Measurements from ENCODE around the gene SUGCT. TPM values are rescaled to one million over a fixed set of nuclear protein-coding genes. Genes with fewer than 3 reads are reported as not detected.
A peak's percentile ranks its signal among the peaks of the same experiment; 100 is the strongest.

Gene SUGCT
- total and polyA plus RNA-seq, 4 donors, result 2.4 to 5.3 (median 3.3) TPM

- Histone ChIP-seq H3K4me1 (ENCODE audit: control insufficient read depth, insufficient read depth, low read length) (no peaks in the 10 kb centered on the region), H3K4me3 (ENCODE audit: low read depth, low read length) (no peak overlapping the region), H3K27me3 (ENCODE audit: control insufficient read depth, insufficient read depth, low read length) (no peaks in the 10 kb centered on the region), H3K27ac (ENCODE audit: low read depth, low read length) (no peak overlapping the region), H3K9me3 (ENCODE audit: control insufficient read depth, insufficient read depth, low read length) (no peaks in the 10 kb centered on the region), H3K36me3 (ENCODE audit: control insufficient read depth, insufficient read depth, low read length) (no peaks in the 10 kb centered on the region)
- DNase-seq (ENCODE audit: low read depth in 4 of 6, low spot score in 6 of 6), result no peak
- 100% methylated on average over 1 of the region's 2 CpGs for WGBS (ENCODE audit: insufficient coverage)
These were observed 724.3 kb downstream of the SUGCT start for GRCh38 chr7:40859076-40859475.

DNA sequence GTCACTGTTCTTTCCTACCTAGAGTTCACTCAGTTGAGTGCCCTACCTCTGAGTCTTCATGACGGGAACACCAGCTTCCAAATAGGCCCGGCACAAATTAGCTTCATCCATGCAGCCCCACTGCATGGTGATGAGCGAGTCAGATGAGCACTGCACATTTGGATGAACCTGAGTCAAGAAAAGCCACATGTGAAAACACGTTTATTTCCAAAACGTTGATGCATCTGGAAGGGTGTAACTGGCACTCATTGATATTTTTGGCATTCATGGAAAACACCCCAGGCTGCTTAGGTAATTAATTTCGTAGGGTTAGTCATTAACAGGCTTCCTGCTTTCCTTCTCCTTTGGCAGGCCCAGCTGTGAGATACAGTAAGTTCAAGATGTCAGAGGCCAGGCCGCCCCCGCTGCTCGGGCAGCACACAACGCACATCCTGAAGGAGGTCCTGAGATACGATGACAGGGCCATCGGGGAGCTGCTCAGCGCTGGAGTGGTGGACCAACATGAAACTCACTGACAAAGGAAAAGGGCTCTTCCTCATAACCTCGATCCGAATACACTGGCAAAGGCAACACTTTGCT lies 725.2 kb downstream of the SUGCT start:
- WGBS (ENCODE audit: insufficient coverage), result 97% methylated on average over 12 of the region's 15 CpGs
- Histone ChIP-seq H3K36me3 (ENCODE audit: control insufficient read depth, insufficient read depth, low read length) (no peaks in the 10 kb centered on the region), H3K4me1 (ENCODE audit: control insufficient read depth, insufficient read depth, low read length) (no peaks in the 10 kb centered on the region), H3K27me3 (ENCODE audit: control insufficient read depth, insufficient read depth, low read length) (no peaks in the 10 kb centered on the region), H3K27ac (ENCODE audit: low read depth, low read length) (no peak overlapping the region), H3K9me3 (ENCODE audit: control insufficient read depth, insufficient read depth, low read length) (no peaks in the 10 kb centered on the region), H3K4me3 (ENCODE audit: low read depth, low read length) (no peak overlapping the region)
- DNase-seq (ENCODE audit: low read depth in 4 of 6, low spot score in 6 of 6), result no peak

DNA sequence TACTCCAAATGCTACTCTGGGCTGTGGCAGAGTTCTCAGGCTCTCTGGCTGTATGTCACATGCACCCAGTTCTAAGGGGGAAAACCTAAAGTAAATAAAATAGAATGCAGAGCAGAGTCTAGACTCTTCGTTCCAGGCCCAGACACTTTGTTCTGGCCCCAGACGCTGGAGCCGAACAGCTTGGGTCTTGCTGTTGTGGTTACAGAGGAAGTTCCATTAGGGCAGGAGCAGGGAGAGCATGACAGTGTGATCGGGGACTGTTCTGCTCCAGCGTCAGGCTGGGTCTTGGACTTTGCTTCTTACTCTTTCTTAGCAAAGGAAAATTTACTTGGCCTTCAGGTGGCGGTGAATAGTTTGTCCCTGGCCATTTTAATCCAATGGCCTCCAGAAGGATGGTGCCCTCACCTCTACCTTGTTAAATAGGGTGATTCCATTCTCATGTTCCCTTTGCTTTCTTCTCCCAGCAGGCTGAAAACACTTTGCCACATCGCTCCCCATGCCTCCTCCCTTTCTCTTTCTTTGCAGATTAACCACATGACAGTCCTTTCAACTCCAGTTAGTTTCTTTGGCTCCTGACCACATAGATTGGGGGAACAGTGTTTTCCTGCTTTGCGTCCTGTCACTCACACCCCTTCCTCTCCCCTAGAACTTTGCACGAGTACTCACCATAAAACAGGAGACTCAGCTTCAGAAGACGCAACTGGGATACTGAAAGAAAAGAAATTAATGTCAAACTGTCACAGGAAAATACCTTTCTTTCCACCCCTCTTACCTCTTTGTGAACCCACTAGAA lies 730.8 kb downstream of the SUGCT start:
- H3K36me3 ChIP-seq (ENCODE audit: control insufficient read depth, insufficient read depth, low read length), result no peaks in the 10 kb centered on the region
- 60% methylated on average over 6 of the region's 10 CpGs for whole genome bisulfite sequencing (ENCODE audit: insufficient coverage)
- H3K27ac ChIP-seq (ENCODE audit: low read depth, low read length), result no peak overlapping the region
- no peaks in the 10 kb centered on the region for H3K4me1 ChIP-seq (ENCODE audit: control insufficient read depth, insufficient read depth, low read length)
- H3K4me3 ChIP-seq (ENCODE audit: low read depth, low read length), result no peak overlapping the region
- H3K27me3 ChIP-seq (ENCODE audit: control insufficient read depth, insufficient read depth, low read length), result no peaks in the 10 kb centered on the region
- H3K9me3 ChIP-seq (ENCODE audit: control insufficient read depth, insufficient read depth, low read length), result no peaks in the 10 kb centered on the region
- DNase-seq (ENCODE audit: low read depth in 4 of 6, low spot score in 6 of 6), result no peak

- WGBS (ENCODE audit: insufficient coverage), result 67% methylated on average over 5 of the region's 10 CpGs
- DNase-seq (ENCODE audit: low read depth in 4 of 6, low spot score in 6 of 6), result peak in 2 of 6 donors; percentile 20 to 21
- Histone ChIP-seq H3K9me3 (ENCODE audit: control insufficient read depth, insufficient read depth, low read length) (no peaks in the 10 kb centered on the region), H3K4me3 (ENCODE audit: low read depth, low read length) (no peak overlapping the region), H3K27ac (ENCODE audit: low read depth, low read length) (no peak overlapping the region), H3K27me3 (ENCODE audit: control insufficient read depth, insufficient read depth, low read length) (no peaks in the 10 kb centered on the region), H3K4me1 (ENCODE audit: control insufficient read depth, insufficient read depth, low read length) (no peaks in the 10 kb centered on the region), H3K36me3 (ENCODE audit: control insufficient read depth, insufficient read depth, low read length) (no peaks in the 10 kb centered on the region)
These were observed 731.8 kb downstream of the SUGCT start for GRCh38 chr7:40866601-40867000.

DNA sequence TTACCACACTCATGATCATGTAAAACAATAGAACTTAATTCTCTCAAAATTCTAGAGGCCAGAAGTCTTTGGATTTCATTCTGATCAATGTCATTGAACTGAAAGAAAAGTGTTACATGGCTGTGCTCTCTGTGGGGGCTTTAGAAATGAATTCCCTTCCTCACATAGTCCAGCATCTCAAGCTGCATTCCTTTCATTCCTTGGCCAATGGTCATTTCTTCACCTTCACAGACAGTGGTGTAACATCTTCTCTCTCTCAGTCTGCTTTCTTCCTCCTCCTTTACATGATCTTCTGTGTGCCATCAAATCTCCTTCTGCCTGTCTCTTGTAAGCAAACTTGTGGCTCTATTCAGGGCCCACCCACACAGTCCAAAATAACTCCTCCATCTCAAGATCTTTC lies 735.3 kb downstream of the SUGCT start:
- H3K9me3 ChIP-seq (ENCODE audit: control insufficient read depth, insufficient read depth, low read length), result no peaks in the 10 kb centered on the region
- no peaks in the 10 kb centered on the region for H3K36me3 ChIP-seq (ENCODE audit: control insufficient read depth, insufficient read depth, low read length)
- no peaks in the 10 kb centered on the region for H3K27me3 ChIP-seq (ENCODE audit: control insufficient read depth, insufficient read depth, low read length)
- no peak overlapping the region for H3K27ac ChIP-seq (ENCODE audit: low read depth, low read length)
- DNase-seq (ENCODE audit: low read depth in 4 of 6, low spot score in 6 of 6), result no peak
- no peak overlapping the region for H3K4me3 ChIP-seq (ENCODE audit: low read depth, low read length)
- no peaks in the 10 kb centered on the region for H3K4me1 ChIP-seq (ENCODE audit: control insufficient read depth, insufficient read depth, low read length)

DNA sequence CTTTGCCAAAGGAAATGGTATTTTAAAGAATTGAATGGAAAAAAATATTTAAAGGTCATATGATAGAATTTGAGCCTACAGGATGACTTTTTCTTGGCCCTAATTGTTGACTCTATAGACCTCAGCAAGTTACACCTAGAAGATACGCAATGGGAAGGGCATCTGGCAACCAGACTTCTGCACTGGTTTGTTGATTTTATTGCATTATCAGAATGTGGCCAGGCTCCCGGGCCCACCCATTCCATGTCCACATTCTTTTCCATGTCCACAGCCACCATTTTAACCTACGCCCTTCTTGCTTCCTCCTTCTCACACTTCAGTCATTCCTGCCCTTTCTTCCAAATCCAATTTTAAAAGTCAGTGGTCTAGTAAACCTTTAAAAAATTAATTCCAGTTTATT lies 738.4 kb downstream of the SUGCT start:
- Histone ChIP-seq H3K36me3 (ENCODE audit: control insufficient read depth, insufficient read depth, low read length) (no peaks in the 10 kb centered on the region), H3K4me1 (ENCODE audit: control insufficient read depth, insufficient read depth, low read length) (no peaks in the 10 kb centered on the region), H3K27ac (ENCODE audit: low read depth, low read length) (no peak overlapping the region), H3K9me3 (ENCODE audit: control insufficient read depth, insufficient read depth, low read length) (no peaks in the 10 kb centered on the region), H3K27me3 (ENCODE audit: control insufficient read depth, insufficient read depth, low read length) (no peaks in the 10 kb centered on the region), H3K4me3 (ENCODE audit: low read depth, low read length) (no peak overlapping the region)
- 94% methylated on average over 3 of the region's 3 CpGs for WGBS (ENCODE audit: insufficient coverage)
- DNase-seq (ENCODE audit: low read depth in 4 of 6, low spot score in 6 of 6), result no peak

GRCh38 chr7:40874756-40875155 lies 740.0 kb downstream of the SUGCT start:
- no peak overlapping the region for H3K27ac ChIP-seq (ENCODE audit: low read depth, low read length)
- no peaks in the 10 kb centered on the region for H3K27me3 ChIP-seq (ENCODE audit: control insufficient read depth, insufficient read depth, low read length)
- 36% methylated on average over 1 of the region's 4 CpGs for WGBS (ENCODE audit: insufficient coverage)
- no peaks in the 10 kb centered on the region for H3K4me1 ChIP-seq (ENCODE audit: control insufficient read depth, insufficient read depth, low read length)
- no peak overlapping the region for H3K4me3 ChIP-seq (ENCODE audit: low read depth, low read length)
- no peaks in the 10 kb centered on the region for H3K36me3 ChIP-seq (ENCODE audit: control insufficient read depth, insufficient read depth, low read length)
- H3K9me3 ChIP-seq (ENCODE audit: control insufficient read depth, insufficient read depth, low read length), result no peaks in the 10 kb centered on the region
- peak in 1 of 6 donors; percentile 12 for DNase-seq (ENCODE audit: low read depth in 4 of 6, low spot score in 6 of 6)

DNA sequence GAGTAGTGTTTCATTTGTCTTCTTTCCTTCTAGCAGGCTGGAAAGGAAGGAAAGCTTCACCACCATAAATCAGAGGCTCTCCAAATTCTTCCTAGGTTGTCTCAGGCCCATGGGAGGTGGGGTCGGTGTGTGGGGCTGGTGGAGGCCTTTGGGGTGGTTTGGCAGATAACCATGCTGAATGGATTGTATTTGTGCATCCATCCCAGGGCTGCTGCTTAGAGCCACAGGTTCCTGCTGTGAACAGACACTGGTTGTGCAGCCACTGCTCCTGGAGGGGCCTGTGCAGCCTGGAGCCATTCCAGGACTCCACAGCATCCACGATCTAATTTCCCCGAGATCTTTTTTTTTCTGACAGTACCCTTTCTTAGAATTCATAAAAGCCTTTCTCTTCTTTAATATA lies 741.8 kb downstream of the SUGCT start:
- WGBS (ENCODE audit: insufficient coverage), result 35% methylated on average over 2 of the region's 3 CpGs
- DNase-seq (ENCODE audit: low read depth in 4 of 6, low spot score in 6 of 6), result peak in 2 of 6 donors; percentile 5 to 29
- Histone ChIP-seq H3K4me3 (ENCODE audit: low read depth, low read length) (no peak overlapping the region), H3K36me3 (ENCODE audit: control insufficient read depth, insufficient read depth, low read length) (no peaks in the 10 kb centered on the region), H3K9me3 (ENCODE audit: control insufficient read depth, insufficient read depth, low read length) (no peaks in the 10 kb centered on the region), H3K27ac (ENCODE audit: low read depth, low read length) (no peak overlapping the region), H3K4me1 (ENCODE audit: control insufficient read depth, insufficient read depth, low read length) (no peaks in the 10 kb centered on the region), H3K27me3 (ENCODE audit: control insufficient read depth, insufficient read depth, low read length) (no peaks in the 10 kb centered on the region)

DNA sequence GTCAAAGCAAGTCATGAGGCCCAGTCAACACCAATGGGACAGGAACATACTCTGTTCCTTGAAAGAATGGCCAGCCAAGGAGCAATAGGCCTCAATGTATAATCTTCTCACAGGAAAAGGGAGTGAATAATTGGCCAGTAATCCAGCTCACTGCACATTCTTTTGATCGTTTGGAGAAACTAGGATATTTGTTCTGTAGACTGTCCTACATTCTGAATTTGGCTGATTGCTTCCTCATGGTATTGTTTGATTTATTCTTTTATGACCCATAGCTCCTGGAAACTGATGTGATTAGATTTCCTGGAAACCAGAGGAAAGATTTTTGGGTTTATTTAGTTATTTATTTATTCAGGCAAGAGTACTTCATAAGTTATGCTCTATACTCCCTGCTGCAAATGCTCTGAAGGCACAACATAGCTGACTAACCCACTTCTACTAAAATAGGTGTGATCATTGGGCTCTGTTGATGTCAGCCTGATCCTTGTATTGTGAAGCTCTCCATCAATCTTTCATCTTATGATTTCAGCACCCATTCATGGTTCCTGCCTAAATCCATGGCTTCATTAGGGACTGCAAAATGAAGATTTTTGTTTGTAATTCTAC lies 745.2 kb downstream of the SUGCT start:
- no peak for DNase-seq (ENCODE audit: low read depth in 4 of 6, low spot score in 6 of 6)
- Histone ChIP-seq H3K4me3 (ENCODE audit: low read depth, low read length) (no peak overlapping the region), H3K9me3 (ENCODE audit: control insufficient read depth, insufficient read depth, low read length) (no peaks in the 10 kb centered on the region), H3K36me3 (ENCODE audit: control insufficient read depth, insufficient read depth, low read length) (no peaks in the 10 kb centered on the region), H3K27ac (ENCODE audit: low read depth, low read length) (no peak overlapping the region), H3K4me1 (ENCODE audit: control insufficient read depth, insufficient read depth, low read length) (no peaks in the 10 kb centered on the region), H3K27me3 (ENCODE audit: control insufficient read depth, insufficient read depth, low read length) (no peaks in the 10 kb centered on the region)
- 67% methylated on average over 1 of the region's 1 CpG for WGBS (ENCODE audit: insufficient coverage)

- Histone ChIP-seq H3K9me3 (ENCODE audit: control insufficient read depth, insufficient read depth, low read length) (no peaks in the 10 kb centered on the region), H3K36me3 (ENCODE audit: control insufficient read depth, insufficient read depth, low read length) (no peaks in the 10 kb centered on the region), H3K27ac (ENCODE audit: low read depth, low read length) (no peak overlapping the region), H3K4me3 (ENCODE audit: low read depth, low read length) (no peak overlapping the region), H3K27me3 (ENCODE audit: control insufficient read depth, insufficient read depth, low read length) (no peaks in the 10 kb centered on the region), H3K4me1 (ENCODE audit: control insufficient read depth, insufficient read depth, low read length) (no peaks in the 10 kb centered on the region)
- WGBS (ENCODE audit: insufficient coverage), result no CpG with 5 or more reads among the region's 1 CpG
- DNase-seq (ENCODE audit: low read depth in 4 of 6, low spot score in 6 of 6), result no peak
These were observed 745.8 kb downstream of the SUGCT start for GRCh38 chr7:40880581-40880980.

Data from spinal cord (tissue), 10 donors.